SK-N-SH (cell line): ENCODE measurements around the gene SPRED2.

ENCODE experiments used
- MAX ChIP-seq: IDR thresholded peaks from 2 replicates; pipeline ENCODE4 v1.4.0; 2012; ENCODE audit warnings: low read depth
- YY1 ChIP-seq: IDR thresholded peaks from 2 replicates; pipeline ENCODE4 v1.4.0; 2012; ENCODE audit warnings: low read depth, mild to moderate bottlenecking

DNA sequence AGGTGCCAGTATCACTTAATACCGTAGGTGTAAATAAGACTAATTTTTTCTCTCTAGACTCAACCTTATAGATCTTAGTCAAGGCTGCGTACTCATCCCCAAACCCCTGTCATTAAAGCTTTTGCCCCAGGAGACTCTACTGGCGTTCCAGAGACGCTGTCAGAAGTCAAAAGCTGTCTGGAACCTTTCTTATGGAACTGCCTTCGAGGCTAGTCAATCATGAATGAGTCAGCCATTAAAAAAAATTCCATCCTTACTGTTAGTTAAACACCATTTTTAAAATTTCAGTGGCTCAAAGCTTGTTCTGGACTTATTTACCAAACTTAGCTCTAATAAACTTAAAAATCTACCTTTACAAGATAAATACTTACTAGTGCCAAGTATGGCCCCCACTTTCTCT lies 52.1 kb downstream of the SPRED2 start:
- TF ChIP-seq YY1 = no peak
- TF ChIP-seq MAX = no peak
